Activated effector memory CD4-positive, alpha-beta T cell treated with anti-CD3 and anti-CD28 coated beads, Interleukin-2, amount 50 U/mL, for 16 hours (primary cell): ENCODE data around the gene REXO1.

Experiments
- DNase-seq: peaks from one replicate; pipeline ENCODE4 v3.0.0-alpha.2; 2020

The REXO1 gene

DNA sequence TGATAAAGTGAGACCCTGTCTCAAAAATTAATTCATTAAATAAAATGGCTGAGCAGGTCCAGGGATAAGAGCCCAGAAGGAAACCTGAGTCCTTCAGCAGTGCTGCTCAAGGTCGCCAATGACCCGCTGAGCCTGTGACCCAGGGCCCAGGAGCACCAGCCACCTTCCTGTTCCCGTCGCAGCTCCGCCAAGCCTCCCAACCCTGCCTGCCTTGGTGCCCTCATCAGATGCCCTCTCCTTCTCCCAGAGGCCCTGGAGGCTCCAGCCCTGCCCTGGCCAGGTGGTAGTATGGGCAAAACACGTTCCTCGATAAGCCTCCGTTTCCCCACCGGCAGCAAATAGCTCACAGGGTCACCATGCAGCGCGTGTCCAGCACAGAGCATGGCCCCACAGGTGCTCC is 2.6 kb downstream of the REXO1 start:
- no peak for DNase-seq

DNA sequence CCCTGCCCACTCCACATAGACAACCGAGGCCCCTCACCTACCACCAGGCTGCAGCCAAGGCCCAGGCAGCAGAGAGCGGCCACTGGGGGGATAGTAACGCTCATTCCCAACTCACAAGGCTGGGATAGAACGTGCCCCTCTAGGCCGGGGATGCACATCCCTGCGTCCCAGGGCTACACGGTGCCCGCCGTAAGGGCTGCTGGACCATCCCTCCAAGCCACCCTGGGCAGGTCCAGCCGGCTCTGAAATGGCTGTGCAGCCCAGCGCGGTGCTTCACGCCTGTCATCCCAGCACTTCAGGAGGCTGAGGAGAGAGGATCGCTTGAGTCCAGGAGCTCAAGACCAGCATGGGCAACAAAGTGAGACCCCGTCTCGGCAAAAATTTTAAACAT is 3.2 kb downstream of the REXO1 start:
- DNase-seq = no peak

DNA sequence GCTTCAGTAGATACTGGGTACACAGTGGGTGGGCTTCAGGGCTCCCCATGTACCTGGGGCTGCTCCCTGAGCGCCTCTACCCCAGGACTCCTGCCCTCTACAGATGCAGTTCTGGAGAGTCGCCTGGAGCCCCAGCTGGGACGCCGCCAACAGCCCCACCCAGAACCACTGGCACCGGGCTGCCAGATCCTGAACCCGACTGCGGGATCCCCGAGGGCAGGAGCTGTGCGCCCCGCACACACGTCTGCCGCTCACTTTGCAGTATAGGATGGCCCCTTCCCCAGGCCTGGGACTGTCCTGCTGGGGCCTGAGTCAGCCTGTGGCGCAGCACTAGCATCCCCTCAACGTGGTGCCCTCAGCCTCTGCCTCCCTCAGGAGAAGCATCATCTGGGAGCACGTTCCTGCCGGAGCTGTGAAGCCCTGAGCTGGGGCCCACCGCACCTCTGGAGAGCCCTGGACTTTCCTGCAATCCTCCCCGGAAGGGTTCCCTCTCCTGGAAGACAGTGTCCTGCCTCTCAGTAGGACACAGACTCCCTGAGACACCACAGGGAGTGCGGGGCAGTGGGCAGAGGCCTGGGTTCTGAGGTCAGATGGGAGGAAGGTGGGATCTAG is 3.7 kb downstream of the REXO1 start:
- DNase-seq = no peak

DNA sequence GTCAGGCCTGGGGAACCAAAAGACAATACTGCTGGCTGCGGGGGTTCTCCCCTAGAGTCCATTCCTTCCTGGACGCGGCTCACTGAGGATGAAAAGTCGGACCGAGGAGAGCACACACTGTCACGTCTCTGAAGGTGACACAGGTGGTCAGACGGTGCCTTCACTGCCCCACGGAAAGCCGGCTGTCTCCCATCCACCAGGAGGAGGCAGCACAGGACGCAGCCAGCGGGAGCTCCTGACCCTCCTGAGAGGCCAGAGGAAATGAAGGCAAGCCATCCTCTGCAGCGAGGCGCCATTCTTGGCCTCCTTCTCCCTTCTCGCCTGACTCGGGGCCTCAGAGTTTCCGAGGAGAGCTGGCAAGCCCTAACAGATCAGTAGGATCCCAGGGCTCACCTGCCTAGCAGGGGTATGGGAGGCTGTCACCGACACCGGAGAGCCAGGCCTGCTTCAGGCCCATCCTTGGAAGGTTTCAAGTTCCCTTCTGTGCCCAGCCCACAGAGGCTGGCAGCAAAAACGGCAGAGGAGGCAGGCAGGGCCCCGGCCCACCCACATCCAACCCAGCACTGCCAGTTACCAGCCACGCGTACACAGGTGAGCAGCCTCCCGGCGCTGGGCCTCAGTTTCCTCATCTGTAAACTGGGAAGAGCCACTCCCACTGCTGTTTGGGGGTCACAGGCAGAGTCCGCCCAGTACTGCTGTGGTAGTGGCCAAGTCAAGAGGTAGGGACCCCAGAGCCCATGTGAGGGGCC is 4.5 kb downstream of the REXO1 start:
- DNase-seq = no peak

DNA sequence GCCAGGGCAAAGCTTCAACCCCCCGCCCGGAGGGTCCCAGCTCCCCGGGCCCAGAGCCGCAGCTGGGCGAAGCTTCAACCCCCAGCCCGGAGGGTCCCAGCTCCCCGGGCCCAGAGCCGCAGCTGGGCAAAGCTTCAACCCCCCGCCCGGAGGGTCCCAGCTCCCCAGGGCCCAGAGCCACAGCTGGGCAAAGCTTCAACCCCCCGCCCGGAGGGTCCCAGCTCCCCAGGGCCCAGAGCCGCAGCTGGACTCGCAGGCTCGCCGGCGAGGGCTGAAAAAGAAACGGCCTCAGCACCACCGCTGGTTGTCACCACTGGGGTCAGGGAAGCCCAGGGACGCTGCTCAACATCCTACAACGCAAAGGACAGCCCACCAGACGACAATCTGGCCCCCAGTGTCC is 5.2 kb downstream of the REXO1 start:
- DNase-seq = no peak

DNA sequence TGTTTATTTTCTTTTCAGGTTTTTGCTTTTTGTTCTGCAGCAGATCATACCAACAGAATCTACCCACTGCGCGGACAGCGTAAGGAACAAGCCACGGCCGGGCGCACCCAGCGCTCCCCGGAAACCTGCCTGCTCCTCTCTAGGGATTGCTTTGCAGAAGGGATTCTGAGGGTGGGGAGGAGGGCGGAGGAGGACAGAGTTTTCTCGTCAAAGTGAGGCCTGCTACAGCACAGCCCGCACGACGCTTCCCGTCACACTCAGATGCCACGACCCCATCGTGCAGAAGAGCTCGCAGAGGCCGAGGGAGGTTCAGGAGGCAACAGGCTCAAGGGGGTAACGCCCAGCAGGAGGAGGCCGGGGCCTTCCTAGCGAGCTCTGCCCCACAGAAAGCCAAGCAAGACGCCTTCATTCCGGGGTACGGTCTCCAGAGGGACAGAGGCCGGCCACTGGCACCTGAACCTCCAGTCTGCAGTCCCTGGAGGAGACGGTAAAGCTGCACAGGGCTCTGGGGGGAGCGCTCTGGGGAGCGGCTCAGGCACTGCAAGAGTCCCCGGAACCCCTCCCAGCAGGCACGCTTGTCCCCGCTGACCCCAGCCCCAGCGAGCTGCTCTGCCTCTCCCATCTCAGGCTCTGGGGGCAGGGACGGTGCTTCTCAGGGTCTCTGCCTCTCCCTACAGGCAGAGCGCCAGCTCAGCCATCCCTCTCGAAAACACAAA is 6.9 kb downstream of the REXO1 start:
- no peak for DNase-seq

DNA sequence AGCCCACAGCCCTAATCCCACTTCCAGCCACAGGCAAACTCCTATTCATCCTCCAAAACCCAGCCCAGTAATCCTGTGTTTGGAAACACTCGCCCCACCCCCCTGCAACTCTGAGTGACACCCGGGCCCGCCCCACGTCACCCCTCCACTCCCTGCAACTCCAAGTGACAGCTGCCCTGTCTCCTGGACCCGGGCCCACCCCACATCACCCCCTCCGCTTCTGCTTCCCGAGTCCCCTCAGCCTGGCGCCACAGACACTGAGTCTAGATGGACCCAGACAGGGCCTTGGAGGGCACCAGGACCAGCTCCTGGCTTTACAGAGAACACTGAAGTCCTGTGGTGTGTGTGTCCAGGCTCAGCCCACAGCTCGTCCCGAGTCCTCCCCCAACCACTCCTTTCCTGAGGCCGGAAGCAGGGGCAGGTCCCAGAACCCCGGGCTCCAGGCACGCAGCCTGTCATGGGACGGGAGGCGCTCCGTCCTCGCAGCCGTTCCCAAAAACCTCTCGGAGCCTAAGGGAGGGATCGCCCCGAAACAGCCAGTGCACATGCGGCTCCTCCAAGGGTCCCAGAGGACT is 7.7 kb downstream of the REXO1 start:
- DNase-seq = no peak

DNA sequence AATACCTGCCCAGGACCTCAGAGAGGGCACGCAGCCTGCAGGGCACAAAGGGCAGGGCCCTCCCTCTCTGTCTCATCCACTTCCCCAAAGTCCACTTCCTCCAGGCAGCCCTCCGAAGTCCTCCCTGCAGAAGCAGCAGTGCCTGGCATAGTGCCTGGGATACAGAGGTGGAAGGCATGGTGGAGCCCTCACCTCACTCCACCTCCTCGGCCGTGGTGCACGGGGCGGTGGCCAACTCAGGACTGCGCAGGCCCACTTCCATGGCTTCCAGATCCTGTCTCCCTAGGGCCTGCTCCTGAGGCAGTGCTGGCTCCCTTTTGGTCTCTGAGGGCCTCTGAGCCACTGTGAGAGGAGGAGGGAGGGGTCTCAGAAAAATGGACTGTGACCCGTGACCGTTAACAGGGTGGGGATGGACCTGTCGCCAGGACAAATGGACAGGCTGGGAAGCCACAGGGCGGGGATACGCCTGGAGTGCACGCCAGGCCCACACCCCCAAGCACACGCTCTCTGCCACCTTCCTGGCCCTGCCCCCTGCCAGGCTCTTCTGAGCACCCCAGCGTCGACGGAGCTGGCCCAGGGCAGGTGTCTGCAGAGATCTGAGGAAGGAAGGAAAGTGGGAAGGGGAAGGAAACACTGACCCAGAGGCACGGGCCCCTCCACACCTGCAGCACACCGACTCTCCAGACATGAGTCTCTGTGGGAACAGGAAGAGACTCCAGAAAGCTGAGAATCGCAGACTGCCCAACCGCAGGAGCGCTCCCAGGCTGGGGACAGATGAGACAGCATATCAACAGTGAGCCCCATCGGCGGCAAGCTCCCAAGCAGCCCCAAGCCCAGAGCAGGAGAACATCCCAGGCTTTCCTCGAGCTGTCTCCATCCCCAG is 8.4 kb downstream of the REXO1 start:
- no peak for DNase-seq

DNA sequence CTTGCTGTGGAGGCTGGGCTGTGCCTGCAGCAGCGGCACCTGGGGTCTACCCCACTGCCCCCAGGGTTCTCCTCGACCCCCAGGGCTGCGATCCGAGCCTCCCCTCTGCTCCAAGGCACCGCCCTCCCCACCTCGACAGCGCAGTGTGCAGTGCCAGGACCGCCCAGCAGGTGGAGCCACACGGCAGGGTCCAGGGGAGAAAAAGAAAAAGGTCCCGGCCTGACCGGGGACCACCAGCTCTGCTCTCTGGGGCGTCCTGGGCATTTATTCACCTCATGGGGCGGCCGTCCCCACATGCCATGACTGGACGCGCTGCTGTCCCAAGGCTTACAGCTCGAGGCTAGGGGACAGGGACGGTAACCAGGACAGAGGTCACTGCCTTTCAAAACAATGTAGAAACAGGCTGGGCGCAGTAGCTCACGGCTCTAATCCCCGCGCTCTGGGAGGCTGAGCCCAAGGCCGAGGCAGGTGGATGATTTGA is 10.6 kb downstream of the REXO1 start:
- peak; percentile 87 for DNase-seq

DNA sequence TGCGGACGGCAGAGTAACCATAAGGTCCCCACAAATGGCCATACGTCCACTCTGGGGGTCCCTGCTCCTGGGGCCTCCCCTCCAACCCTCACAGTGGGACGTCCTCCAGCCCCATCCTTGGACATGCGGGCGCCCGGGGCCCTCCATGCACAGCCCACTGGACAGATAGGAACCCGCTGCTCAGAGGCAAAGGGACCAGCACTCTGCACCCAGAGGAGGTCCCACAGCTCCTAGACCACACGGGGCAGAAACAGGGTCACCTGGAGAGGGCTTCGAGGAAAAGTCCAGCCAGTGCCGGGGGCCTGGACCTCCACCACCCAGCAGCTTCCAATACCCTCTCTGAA is 11.1 kb downstream of the REXO1 start:
- no peak for DNase-seq

DNA sequence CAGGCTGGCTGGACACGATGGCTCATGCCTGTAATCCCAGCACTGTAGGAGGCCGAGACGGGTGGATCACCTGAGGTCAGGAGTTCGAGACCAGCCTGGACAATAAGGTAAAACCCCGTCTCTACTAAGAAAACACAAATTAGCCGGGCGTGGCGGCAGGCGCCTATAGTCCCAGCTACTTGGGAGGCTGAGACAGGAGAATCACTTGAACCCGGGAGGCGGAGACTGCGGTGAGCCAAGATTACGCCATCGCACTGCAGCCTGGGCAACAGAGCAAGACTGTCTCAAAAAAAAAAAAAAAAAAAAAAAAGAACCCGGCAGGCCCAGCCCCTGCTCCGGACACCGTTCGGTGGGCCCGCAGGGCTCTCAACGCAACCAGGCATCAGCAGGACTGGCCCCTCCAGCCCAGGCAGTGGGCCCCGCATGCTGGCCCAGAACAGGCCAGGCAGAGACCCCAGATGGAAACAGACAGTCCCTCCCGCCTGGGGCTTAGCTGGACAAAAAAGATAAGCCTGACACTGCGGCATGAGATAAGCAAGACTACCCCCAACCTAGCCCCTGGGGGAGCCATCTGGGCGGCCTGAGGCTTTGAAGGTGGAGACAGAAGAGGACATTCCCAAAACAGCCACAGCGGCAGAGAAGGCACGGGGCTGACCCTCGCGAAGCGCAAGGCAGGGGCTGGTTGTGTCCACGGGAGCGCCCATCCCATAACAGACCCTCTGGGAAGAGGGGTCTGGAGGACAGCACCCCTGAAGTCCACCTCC is 11.6 kb downstream of the REXO1 start:
- no peak for DNase-seq

DNA sequence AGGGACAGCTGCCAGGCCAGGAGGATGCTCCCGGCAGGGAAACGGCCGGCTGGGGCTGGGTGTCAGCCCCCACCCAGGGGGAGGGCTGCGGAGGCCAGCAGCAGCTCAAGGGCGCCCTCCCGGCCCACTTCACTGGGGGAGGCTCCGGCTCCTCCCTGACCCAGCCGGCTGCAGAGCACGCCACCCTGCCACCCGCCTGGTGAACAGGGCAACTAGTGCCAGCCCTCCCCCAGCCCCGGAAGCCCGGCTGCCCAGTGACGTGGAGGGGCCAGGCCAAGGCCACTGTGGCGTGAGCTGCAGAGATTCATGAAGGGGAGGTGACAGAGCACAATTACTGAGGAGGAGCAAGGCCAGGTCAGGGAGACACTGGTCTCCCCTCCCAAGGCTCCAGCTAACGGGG is 14.7 kb downstream of the REXO1 start:
- no peak for DNase-seq

DNA sequence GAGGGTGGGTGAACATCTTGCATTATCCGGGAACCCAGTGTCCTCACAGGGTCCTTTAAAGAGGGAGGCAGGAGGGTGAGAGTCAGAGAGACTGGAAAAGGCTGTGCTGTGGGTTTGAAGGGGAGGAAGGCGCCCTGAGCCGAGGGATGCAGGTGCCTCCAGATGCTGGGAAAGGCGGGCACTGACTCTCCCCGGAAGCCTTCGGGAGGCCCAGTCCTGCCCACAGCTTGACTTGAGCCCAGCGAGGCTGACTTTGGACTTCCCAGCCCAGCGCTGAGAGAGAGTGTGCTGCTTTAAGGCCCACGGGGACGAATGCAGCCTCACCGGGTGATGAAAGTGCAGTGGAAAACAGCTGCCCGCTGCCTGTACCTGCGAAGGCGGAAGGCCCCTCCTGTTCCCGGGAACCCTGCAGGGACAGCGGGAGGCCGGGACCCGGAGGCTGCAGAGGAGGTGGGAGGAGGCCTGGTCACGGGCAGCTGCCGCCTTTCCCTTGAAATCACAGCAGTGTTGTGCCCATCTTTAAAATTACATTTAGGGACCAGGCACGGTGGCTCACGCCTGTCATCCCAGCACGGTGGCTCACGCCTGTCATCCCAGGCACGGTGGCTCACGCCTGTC is 16.1 kb downstream of the REXO1 start:
- no peak for DNase-seq

DNA sequence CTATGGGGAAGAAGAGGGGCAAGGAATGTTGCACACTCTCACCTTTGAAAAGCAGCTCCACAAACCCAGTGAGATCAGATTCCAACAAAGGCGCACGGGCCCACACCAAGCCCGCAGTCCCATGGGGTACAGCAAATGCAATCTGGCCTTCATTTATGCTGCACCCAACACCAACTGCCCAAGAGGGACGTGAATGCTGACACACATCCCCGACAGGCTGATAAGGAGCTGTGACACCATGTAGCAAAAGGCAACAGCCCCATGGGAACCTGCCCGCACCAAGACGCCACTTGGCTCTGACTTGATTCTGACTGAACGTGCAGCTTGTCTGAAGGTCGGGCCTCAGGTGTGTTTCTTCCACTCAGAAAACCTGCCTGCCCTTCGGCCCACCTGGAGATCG is 17.3 kb downstream of the REXO1 start:
- DNase-seq = no peak

DNA sequence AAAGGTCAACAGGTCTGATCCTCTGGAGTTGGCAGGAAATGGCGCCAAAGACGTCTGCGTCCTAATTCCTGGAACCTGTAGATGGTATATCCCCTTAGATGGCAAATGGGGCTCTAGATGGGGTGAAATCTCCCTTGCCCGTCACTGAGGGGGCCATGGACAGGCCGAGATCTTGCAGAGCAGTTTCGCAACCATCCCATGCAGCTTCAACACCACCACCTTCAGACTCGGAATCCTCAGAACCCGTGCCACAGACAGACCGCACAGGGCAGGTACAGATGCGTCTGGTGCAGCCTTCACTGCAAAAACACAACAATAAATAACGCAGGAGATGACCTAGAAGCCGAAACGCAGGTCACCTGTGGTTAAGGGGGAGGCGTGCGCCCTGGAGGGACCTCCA is 17.7 kb downstream of the REXO1 start:
- DNase-seq = no peak

DNA sequence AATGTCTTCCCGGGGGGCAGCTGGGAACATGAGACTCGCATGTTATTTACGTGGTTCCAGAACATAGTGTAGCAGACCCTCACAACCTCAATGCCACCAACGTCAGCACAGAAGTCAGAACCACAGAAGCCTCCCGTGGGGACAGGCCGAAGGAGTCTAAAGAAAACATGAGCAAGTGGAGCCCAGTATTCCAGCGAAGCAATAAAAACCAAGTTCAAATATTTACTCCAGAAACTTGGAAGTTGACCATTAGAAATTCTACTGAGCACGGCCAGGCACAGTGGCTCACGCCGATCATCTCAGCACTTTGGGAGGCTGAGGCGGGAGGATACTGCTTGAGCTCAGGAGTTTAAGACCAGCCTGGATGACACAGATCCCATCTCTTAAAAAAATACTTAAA is 18.3 kb downstream of the REXO1 start:
- DNase-seq = no peak

DNA sequence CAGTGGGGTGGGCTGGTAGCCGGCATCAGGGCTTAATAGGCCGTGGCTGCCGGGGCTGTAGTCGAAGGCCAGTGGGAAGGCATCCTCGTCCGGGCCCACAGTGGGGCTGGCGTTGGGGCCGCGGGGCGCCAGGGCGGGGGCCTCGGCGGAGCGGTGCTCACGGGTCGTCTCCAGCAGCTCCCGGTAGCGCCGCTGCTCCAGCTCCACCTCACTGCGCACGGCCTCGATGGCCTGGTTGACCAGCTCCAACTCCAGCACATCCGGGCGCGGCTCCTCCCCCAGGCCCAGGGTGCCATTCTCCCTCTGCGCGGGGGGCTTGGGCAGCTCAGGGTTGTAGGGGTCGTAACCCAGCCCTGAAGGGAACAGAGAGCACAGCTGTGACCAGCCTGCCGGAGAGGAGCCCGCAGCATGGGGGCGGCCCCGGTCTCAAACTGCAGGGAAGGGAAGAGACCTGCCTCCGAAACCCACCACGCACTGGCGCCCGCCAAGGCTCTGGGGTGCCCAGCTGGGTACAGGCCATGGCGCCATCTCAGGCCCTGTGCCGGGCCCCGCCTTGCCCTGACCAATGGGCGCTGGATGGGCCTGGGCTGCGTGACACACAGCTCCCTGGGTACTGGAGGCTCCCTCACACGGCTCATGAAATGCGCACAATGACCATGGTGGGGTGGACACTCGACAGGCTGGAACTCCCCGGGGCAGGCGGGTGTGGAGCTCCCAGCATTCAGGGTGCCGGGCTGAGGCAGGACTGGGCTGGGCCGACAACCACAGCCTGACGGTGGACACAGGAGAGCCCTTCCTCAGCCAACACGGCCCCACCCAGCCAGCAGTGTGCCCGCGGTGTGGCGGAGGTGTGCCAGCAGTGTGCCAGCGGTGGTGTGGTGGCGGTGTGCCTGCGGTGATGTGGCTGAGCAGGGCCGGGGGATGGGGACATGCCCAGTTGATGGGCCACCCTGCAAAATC is 19.7 kb downstream of the REXO1 start:
- no peak for DNase-seq

DNA sequence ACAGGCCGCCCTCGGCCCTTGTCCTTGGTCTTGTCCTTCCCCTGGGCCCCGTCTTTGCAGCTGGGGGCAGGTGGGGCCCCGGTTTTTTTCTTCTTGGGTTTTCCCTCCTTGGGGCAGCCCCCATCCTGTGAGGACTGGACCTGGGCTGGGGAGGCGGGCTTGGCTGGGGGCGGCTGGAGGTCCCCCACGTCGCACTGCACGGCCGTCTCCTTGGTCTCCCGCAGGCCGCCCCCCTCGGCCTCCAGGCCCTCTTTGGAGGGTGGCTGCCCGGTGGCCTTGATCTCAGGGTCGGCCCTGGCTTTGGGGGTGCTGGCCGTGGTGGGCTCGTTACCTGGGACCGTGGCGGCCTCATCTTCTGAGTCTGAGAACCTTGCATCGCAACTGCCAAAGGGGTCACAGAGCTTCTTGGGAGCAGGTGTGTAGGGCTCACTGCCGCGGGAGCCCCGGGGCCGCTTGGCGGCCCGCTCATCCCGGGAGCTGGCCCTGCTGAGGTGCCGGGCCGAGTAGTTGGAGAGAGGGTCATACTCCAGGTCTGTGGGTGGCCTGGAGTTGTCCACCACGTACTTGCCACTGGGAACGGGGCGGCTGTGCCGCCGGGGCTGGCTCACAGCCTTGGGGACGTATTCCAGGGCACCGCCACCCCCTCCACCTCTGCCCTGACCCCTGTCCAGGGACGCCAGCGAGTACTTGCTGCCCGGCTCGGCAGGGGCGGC is 20.6 kb downstream of the REXO1 start:
- no peak for DNase-seq
